GM12892 (cell line): ENCODE measurements around the gene CDC37L1. TPM values are rescaled to one million over a fixed set of nuclear protein-coding genes. Genes with fewer than 3 reads are reported as not detected.
A peak's percentile ranks its signal among the peaks of the same experiment; 100 is the strongest.
"Not testable (repeated sequence)": the region's sequence is repeated elsewhere in the genome, so short reads cannot be mapped to it uniquely, and the experiment has no call there.

Source experiments
- DNase-seq: peaks from one replicate; pipeline ENCODE4 v3.0.0; 2011; ENCODE audit not compliant: insufficient read length
- FAIRE-seq: peaks from 2 replicates; lab custom pipeline; 2011; peaks lifted over from hg19 to GRCh38; lab: Jason Lieb, UNC
- POLR2A ChIP-seq: IDR thresholded peaks from 2 replicates; pipeline ENCODE4 v1.6.1; 2011; ENCODE audit warnings: low read depth, low read length, control low read depth
- POLR2AphosphoS5 ChIP-seq: IDR thresholded peaks from 2 replicates; pipeline ENCODE4 v1.6.1; 2011; ENCODE audit warnings: low read depth, low read length, control low read depth
- TAF1 ChIP-seq: IDR thresholded peaks from 2 replicates; pipeline ENCODE4 v1.6.1; 2011; ENCODE audit warnings: low read depth, mild to moderate bottlenecking, control low read depth, low read length, borderline replicate concordance
- polyA plus RNA-seq: library from polyadenylated mRNA; unstranded; fragments of >200 nt; gene quantifications from one replicate; pipeline ENCODE4 v1.2.1, GENCODE V29; 2012; ENCODE audit warnings: missing spikeins, inconsistent platforms; ENCODE audit not compliant: missing spikeins

Gene CDC37L1
- 8.4 TPM for polyA plus RNA-seq

- peak; percentile 96 for FAIRE-seq
- DNase-seq = peak; percentile 84
- peak; percentile 94 for TF ChIP-seq POLR2A
- peak; percentile 88 for TF ChIP-seq TAF1
- peak; percentile 90 for TF ChIP-seq POLR2AphosphoS5
Measured at GRCh38 chr9:4679268-4680172, at the start of gene CDC37L1. TSS of gene CDC37L1 (plus strand) at chr9:4679569. CDS start at chr9:4679768, 199 bp downstream.

GRCh38 chr9:4630836-4631235 lies 48.5 kb upstream of the CDC37L1 start:
- DNase-seq (no peak), FAIRE-seq (no peak)
- TF ChIP-seq TAF1 (no peak), POLR2AphosphoS5 (no peak), POLR2A (no peak)

GRCh38 chr9:4638968-4639367 lies 40.4 kb upstream of the CDC37L1 start:
- no peak for DNase-seq
- FAIRE-seq = no peak
- no peak for TF ChIP-seq TAF1
- TF ChIP-seq POLR2AphosphoS5 = no peak
- no peak for TF ChIP-seq POLR2A

GRCh38 chr9:4639420-4639819 lies 39.9 kb upstream of the CDC37L1 start:
- FAIRE-seq (no peak), DNase-seq (no peak)
- no peak for TF ChIP-seq POLR2AphosphoS5

- FAIRE-seq (no peak), DNase-seq (no peak)
- TF ChIP-seq POLR2AphosphoS5 (no peak), POLR2A (no peak), TAF1 (no peak)
Measured at GRCh38 chr9:4640027-4640426, 39.3 kb upstream of the CDC37L1 start.

GRCh38 chr9:4642351-4642750 lies 37.0 kb upstream of the CDC37L1 start:
- TF ChIP-seq POLR2A (no peak), TAF1 (no peak), POLR2AphosphoS5 (no peak)
- no peak for FAIRE-seq

GRCh38 chr9:4654084-4654483 lies 25.3 kb upstream of the CDC37L1 start:
- FAIRE-seq (no peak), DNase-seq (no peak)
- TF ChIP-seq POLR2A (no peak), TAF1 (no peak), POLR2AphosphoS5 (no peak)

More at GRCh38 chr9:4642351-4642750, 37.0 kb upstream of the CDC37L1 start:
- DNase-seq = no peak

- no peak for DNase-seq
- TF ChIP-seq POLR2A (no peak), TAF1 (no peak), POLR2AphosphoS5 (no peak)
- FAIRE-seq = no peak
Measured at GRCh38 chr9:4654538-4654937, 24.8 kb upstream of the CDC37L1 start.

GRCh38 chr9:4656196-4656595 lies 23.2 kb upstream of the CDC37L1 start:
- FAIRE-seq, DNase-seq: not testable (repeated sequence)

- TF ChIP-seq POLR2AphosphoS5 = no peak
- no peak for TF ChIP-seq POLR2A
- no peak for DNase-seq
- no peak for FAIRE-seq
Measured at GRCh38 chr9:4656621-4657020, 22.7 kb upstream of the CDC37L1 start.

- FAIRE-seq = no peak
- TF ChIP-seq POLR2A = no peak
- TF ChIP-seq TAF1 = no peak
- no peak for TF ChIP-seq POLR2AphosphoS5
- no peak for DNase-seq
Measured at GRCh38 chr9:4657426-4658159, 21.8 kb upstream of the CDC37L1 start.

GRCh38 chr9:4660665-4661064 lies 18.7 kb upstream of the CDC37L1 start:
- not testable (repeated sequence) for DNase-seq, FAIRE-seq

- DNase-seq (no peak), FAIRE-seq (peak; percentile 14)
- no peak for TF ChIP-seq POLR2AphosphoS5
- TF ChIP-seq TAF1 = no peak
- no peak for TF ChIP-seq POLR2A
Measured at GRCh38 chr9:4661165-4661564, 18.2 kb upstream of the CDC37L1 start.
